Measurements from ENCODE around the gene ARID3B. TPM values are rescaled to one million over a fixed set of nuclear protein-coding genes. Genes with fewer than 3 reads are reported as not detected.

ARID3B gene
- polyA plus RNA-seq, 1 experiment = 1.6 TPM

DNA sequence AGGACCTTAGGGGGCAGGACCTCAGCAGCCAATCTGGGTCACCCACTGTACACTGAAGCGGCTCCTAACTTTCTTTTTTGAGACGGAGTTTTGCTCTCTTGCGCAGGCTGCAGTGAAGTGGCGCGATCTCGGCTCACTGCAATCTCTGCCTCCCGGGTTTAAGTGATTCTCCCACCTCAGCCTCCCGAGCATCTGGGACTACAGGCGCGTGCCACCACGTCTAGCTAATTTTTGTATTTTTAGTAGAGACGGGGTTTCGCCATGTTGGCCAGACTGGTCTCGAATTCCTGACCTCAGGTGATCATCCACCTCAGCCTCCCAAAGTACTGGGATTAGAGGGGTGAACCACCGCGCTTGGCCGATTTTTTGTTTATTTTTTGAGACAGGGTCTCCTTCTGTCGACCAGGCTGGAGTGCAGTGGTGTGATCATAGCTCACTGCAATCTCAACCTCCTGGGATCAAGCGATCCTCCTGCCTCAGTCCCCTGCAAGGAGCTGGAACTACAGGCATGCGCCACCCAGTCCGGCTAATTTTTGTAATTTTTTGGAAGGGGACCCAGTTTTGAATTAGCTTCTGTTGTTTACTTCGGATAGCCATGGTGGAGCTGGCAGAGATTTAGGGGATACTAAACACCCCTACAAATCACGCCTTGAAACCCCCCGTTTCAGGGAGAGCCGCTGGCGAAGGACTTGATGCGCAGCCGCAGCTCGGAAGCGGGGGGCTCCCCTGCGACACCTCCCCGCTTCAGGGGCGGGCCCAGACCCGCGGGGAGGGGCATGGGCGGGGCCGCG, 73.1 kb downstream of the ARID3B start:
- TF ChIP-seq, protein P1, sequence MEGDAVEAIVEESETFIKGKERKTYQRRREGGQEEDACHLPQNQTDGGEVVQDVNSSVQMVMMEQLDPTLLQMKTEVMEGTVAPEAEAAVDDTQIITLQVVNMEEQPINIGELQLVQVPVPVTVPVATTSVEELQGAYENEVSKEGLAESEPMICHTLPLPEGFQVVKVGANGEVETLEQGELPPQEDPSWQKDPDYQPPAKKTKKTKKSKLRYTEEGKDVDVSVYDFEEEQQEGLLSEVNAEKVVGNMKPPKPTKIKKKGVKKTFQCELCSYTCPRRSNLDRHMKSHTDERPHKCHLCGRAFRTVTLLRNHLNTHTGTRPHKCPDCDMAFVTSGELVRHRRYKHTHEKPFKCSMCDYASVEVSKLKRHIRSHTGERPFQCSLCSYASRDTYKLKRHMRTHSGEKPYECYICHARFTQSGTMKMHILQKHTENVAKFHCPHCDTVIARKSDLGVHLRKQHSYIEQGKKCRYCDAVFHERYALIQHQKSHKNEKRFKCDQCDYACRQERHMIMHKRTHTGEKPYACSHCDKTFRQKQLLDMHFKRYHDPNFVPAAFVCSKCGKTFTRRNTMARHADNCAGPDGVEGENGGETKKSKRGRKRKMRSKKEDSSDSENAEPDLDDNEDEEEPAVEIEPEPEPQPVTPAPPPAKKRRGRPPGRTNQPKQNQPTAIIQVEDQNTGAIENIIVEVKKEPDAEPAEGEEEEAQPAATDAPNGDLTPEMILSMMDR (IDR thresholded peaks at IDR 0.05; ENCODE audit: low read depth, low read length) = no peak
- POLR2A ChIA-PET = interaction anchor here (0.5 to 2.2 kb wide), 4 partner anchors 16 to 154 kb away, joined by 3 to 9 read pairs (median 6); partner anchors contain the start of gene ARID3B
- CTCF ChIA-PET = interaction anchor here (0.7 to 1.9 kb wide), 5 partner anchors 16 to 241 kb away, joined by 3 to 7 read pairs (median 4); no protein-coding TSS in a partner anchor
- peak; percentile 32 for DNase-seq (ENCODE audit: low read depth, low spot score)
- Histone ChIP-seq H3K27me3 (ENCODE audit: control insufficient read depth, insufficient read depth, low read length) (peaks cover 15% of the 10 kb centered on the region), H3K27ac (ENCODE audit: low read depth, low read length) (no peak overlapping the region), H3K9me3 (ENCODE audit: control insufficient read depth, insufficient read depth, low read length) (peaks cover 5% of the 10 kb centered on the region; the same call in 1 of the 2 replicates), H3K4me3 (ENCODE audit: low read depth, low read length) (peak overlapping the region; percentile 96)

DNA sequence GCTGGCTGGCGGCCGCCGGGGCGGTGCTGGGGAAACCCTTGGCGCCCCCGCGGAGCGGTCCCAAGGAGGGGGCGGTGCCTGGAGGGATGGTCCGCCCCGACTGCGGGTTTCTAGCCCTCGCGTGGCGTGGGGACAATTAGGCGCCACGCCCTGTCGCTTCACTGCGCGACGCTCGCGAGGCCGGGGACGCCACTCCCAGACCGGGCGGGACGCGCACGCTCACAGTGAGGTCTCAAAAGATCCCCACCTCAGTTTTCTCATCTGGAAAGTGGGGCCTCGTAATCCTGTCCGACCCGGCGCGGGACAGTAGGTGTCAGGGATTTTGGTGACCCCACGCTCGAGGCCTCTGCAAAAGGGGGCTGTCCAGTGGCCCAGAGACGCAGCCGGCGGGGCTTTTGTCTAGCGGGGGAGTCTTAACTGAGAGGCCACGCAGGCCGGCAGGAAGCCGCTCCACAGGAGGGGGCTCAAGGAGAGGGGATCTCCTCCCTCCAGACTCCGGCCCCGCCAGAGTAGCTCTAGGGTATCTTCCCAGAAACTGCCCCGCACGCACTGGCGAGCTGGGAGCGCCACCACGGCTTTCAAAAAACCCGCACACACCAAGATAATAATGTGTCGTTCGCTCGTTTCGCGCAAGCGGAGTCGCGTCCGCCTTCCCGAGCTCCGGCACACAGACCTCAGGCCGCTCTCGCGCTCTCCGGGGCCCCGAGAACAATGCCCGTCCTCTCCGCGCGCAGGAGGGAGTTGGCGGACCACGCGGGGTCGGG, 73.9 kb downstream of the ARID3B start:
- Histone ChIP-seq H3K27me3 (ENCODE audit: control insufficient read depth, insufficient read depth, low read length) (peaks cover 8% of the 10 kb centered on the region), H3K4me3 (ENCODE audit: low read depth, low read length) (peak overlapping the region; percentile 96), H3K9me3 (ENCODE audit: control insufficient read depth, insufficient read depth, low read length) (peaks cover 5% of the 10 kb centered on the region; the same call in 1 of the 2 replicates), H3K27ac (ENCODE audit: low read depth, low read length) (peak overlapping the region; percentile 89)
- POLR2A ChIA-PET = interaction anchor here (1.0 to 2.2 kb wide), 4 partner anchors 11 to 74 kb away, joined by 3 to 9 read pairs (median 6); partner anchors contain the start of gene ARID3B
- CTCF ChIA-PET = interaction anchor here (0.7 to 1.9 kb wide), 4 partner anchors 16 to 242 kb away, joined by 3 to 7 read pairs (median 4); no protein-coding TSS in a partner anchor
- DNase-seq (ENCODE audit: low read depth, low spot score) = no peak
- TF ChIP-seq, protein P1 (IDR thresholded peaks at IDR 0.05; ENCODE audit: low read depth, low read length) = no peak

DNA sequence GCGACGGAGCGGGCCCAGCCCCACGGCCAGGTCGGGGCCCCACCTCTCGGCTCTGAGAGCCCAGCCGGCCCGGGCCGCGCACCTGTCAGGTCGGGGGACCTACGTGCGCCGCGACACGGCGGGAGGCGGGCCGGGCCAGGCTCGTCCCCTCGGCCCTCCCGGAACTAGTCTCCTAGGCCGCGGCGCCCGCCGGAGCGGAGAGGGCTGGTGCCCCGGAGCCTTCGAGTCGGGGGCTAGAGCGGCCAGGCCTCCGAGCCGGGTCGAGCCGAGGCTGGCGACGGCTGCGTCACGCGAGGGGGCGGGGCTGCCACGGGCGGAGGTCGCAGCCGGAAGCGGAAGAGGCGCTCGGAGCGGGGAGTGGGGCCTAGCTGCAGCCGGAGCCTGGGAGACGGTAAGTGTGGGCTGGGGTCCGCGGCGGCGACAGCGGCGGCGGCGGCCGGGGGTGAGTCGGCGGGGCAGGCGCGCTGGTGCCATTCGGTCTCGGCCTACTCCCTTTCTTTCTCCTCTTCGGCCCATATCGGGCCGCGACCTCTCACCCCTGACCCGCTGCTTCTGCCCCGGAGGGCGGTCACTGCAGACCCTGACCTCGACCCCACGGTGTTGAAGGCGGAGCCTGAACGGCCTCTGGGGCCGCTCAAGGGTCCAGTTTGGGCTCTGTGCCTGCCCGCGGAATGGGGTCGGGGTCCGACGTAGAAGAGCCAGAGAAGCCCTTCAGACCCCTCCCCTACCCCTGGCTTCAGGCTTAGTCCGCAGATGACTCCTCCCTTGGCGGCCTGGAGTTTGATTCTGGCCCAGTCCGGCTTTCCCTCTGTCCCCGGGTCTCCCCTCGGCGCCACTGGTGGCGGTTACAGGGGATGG, 74.7 kb downstream of the ARID3B start, which contains the start of gene CLK3:
CLK3 (plus strand) TSS at position 329 of the 858 bp plus-strand sequence. CDS start 3,361 bp downstream, outside the sequence.
- CTCF ChIA-PET = interaction anchor here (0.8 to 3.9 kb wide), 4 partner anchors 15 to 233 kb away, joined by 3 to 41 read pairs (median 8); no protein-coding TSS in a partner anchor
- TF ChIP-seq, protein P1 (IDR thresholded peaks at IDR 0.05; ENCODE audit: low read depth, low read length) = no peak

DNA sequence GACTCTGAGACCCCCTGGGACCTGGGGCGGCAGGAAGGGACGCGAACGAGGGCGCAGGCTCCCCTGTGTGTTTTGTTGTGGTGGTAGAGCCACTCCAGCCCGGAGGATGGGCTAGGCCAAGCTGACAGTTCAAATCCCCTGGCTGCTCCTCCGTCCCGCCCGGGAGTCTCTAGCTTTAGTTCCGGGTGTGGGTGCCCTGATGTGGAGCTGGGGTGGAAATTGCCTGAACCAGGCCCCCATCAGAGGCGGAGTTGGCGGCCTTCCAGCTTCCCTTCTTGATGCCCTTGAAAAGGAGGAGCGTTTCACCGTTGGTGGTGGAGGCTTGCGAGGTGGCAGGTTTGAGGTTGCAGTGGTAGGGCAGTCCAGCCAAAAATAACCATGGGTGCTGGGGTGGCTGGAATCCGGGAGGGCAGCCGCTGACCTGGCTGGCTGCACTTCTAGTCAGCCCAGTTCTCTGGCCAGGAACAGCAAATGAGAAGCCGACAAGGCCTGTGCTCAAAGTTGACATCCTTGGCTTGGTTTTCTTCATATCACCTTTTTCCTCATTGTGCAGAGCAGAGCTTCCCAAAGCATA, 75.4 kb downstream of the ARID3B start:
- Histone ChIP-seq H3K4me3 (ENCODE audit: low read depth, low read length) (peak overlapping the region; percentile 96), H3K27me3 (ENCODE audit: control insufficient read depth, insufficient read depth, low read length) (peaks cover 3% of the 10 kb centered on the region), H3K27ac (ENCODE audit: low read depth, low read length) (peak overlapping the region; percentile 89), H3K9me3 (ENCODE audit: control insufficient read depth, insufficient read depth, low read length) (peaks cover 5% of the 10 kb centered on the region; the same call in 1 of the 2 replicates)
- ChIA-PET POLR2A (interaction anchor here (0.6 to 1.3 kb wide), 6 partner anchors 11 to 155 kb away, joined by 3 to 6 read pairs (median 3); partner anchors contain the start of gene UBL7), CTCF (interaction anchor here (0.8 to 3.9 kb wide), 3 partner anchors 14 to 234 kb away, joined by 3 to 41 read pairs (median 11); no protein-coding TSS in a partner anchor)
- TF ChIP-seq, protein P1 (IDR thresholded peaks at IDR 0.05; ENCODE audit: low read depth, low read length) = no peak
- DNase-seq (ENCODE audit: low read depth, low spot score) = no peak

More for the DNA sequence above, 74.7 kb downstream of the ARID3B start, which contains the start of gene CLK3:
- Histone ChIP-seq H3K27ac (ENCODE audit: low read depth, low read length) (peak within 1 kb of the TSS; percentile 89), H3K4me3 (ENCODE audit: low read depth, low read length) (peak within 1 kb of the TSS; percentile 96), H3K27me3 (ENCODE audit: control insufficient read depth, insufficient read depth, low read length) (peaks cover 8% of the 10 kb centered on the region), H3K9me3 (ENCODE audit: control insufficient read depth, insufficient read depth, low read length) (peaks cover 5% of the 10 kb centered on the region; the same call in 1 of the 2 replicates)
- peak; percentile 63 for DNase-seq (ENCODE audit: low read depth, low spot score)
- POLR2A ChIA-PET = interaction anchor here (0.6 to 2.2 kb wide), 8 partner anchors 10 to 155 kb away, joined by 3 to 9 read pairs (median 4); partner anchors contain the start of genes ARID3B and UBL7
